PFSK-1 (cell line): ENCODE measurements around the gene NPHP4.

Source experiments
- FOXP2 ChIP-seq: optimal IDR thresholded peaks from 2 replicates; pipeline ENCODE3; 2011; ENCODE audit warnings: borderline replicate concordance, control low read depth, inconsistent platforms; ENCODE audit not compliant: insufficient read depth; ENCODE audit errors: extremely low read length, extremely low read depth
- POLR2AphosphoS5 ChIP-seq: IDR thresholded peaks from 2 replicates; pipeline ENCODE4 v1.6.1; 2012; ENCODE audit warnings: low read depth, mild to moderate bottlenecking, control low read depth, low read length, moderate library complexity
- REST ChIP-seq, 2 experiments: IDR thresholded peaks; 2 replicates each; pipeline versions ENCODE4 v1.6.1 to v1.8.0; 2011 to 2012; ENCODE audit warnings: low read depth in 2 of 2, low read length in 2 of 2, control low read depth in 1 of 2, inconsistent platforms in 1 of 2, mild to moderate bottlenecking in 1 of 2, moderate library complexity in 1 of 2; ENCODE audit not compliant: insufficient read depth in 1 of 2
- SIN3A ChIP-seq: IDR thresholded peaks from 2 replicates; pipeline ENCODE4 v1.6.1; 2012; ENCODE audit warnings: mild to moderate bottlenecking, low read length, moderate library complexity, borderline replicate concordance; ENCODE audit not compliant: insufficient read depth
- TAF1 ChIP-seq: IDR thresholded peaks from 2 replicates; pipeline ENCODE4 v1.6.1; 2012; ENCODE audit warnings: low read length, control low read depth, borderline replicate concordance; ENCODE audit not compliant: insufficient read depth

NPHP4 gene

GRCh38 chr1:5916572-5917280 lies 75.5 kb downstream of the NPHP4 start:
- TF ChIP-seq POLR2AphosphoS5: no peak
- TF ChIP-seq FOXP2: no peak

GRCh38 chr1:5915587-5916571 lies 76.3 kb downstream of the NPHP4 start:
- TF ChIP-seq SIN3A (no peak), POLR2AphosphoS5 (no peak), FOXP2 (no peak), TAF1 (no peak), REST (IDR thresholded peaks at IDR 0.05; ENCODE audit: insufficient read depth in 1 of 2, low read depth in 2 of 2, low read length in 2 of 2) (no peak)

GRCh38 chr1:5914676-5915365 lies 77.4 kb downstream of the NPHP4 start:
- no peak for TF ChIP-seq TAF1
- no peak for TF ChIP-seq POLR2AphosphoS5
- no peak for TF ChIP-seq REST (IDR thresholded peaks at IDR 0.05; ENCODE audit: insufficient read depth in 1 of 2, low read depth in 2 of 2, low read length in 2 of 2)

- TF ChIP-seq SIN3A (no peak), REST (IDR thresholded peaks at IDR 0.05; ENCODE audit: insufficient read depth in 1 of 2, low read depth in 2 of 2, low read length in 2 of 2) (no peak), POLR2AphosphoS5 (no peak), TAF1 (no peak), FOXP2 (no peak)
These were observed 78.3 kb downstream of the NPHP4 start for GRCh38 chr1:5913876-5914275.

GRCh38 chr1:5913078-5913845 lies 79.0 kb downstream of the NPHP4 start:
- TF ChIP-seq REST (IDR thresholded peaks at IDR 0.05; ENCODE audit: insufficient read depth in 1 of 2, low read depth in 2 of 2, low read length in 2 of 2) (no peak), TAF1 (no peak), SIN3A (no peak), POLR2AphosphoS5 (no peak), FOXP2 (no peak)
